HFFc6 (cell line): Measurements from ENCODE around the gene CMTM8. TPM values are rescaled to one million over a fixed set of nuclear protein-coding genes. Genes with fewer than 3 reads are reported as not detected.

Experiments used
- DNase-seq: peaks from one replicate; pipeline ENCODE4 v3.0.0-alpha.2; 2018
- H3K27ac Mint-ChIP-seq: 2 replicates; pipeline ENCODE4 v1.8.0; 2020; ENCODE audit warnings: mild to moderate bottlenecking, mixed read lengths
- H3K27me3 Mint-ChIP-seq: 2 replicates; pipeline ENCODE4 v1.8.0; 2021; ENCODE audit warnings: mild to moderate bottlenecking, moderate library complexity, mixed read lengths; ENCODE audit not compliant: insufficient read depth
- H3K36me3 Mint-ChIP-seq: 2 replicates; pipeline ENCODE4 v1.8.0; 2021; ENCODE audit warnings: low read depth, mixed read lengths
- H3K4me1 Mint-ChIP-seq: 2 replicates; pipeline ENCODE4 v1.8.0; 2020; ENCODE audit warnings: low read depth, mixed read lengths
- H3K4me3 Mint-ChIP-seq: 2 replicates; pipeline ENCODE4 v1.8.0; 2020; ENCODE audit warnings: mild to moderate bottlenecking, moderate library complexity, mixed read lengths
- H3K9me3 Mint-ChIP-seq: 2 replicates; pipeline ENCODE4 v1.8.0; 2020; ENCODE audit warnings: mild to moderate bottlenecking, mixed read lengths
- total RNA-seq, 6 experiments: library from RNA; stranded (reverse); fragmentation: NEBNext Ultra II Directional; extraction: Animal tissue kit (Norgen Biotek cat#: 25700); gene quantifications; 2 replicates in 1 of 6; 3 replicates in 5 of 6; pipeline ENCODE4 v1.2.3, GENCODE V29; 2021
- TF ChIP-seq, protein P1 (sequence below): fragments of 200-600 bp; sonication (generic); IDR thresholded peaks from 2 replicates; pipeline ENCODE4 v1.5.0; 2021; ENCODE audit warnings: antibody characterized with exemption, mild to moderate bottlenecking

The CMTM8 gene
- total RNA-seq, 6 experiments from 2014 or later, result not detected

DNA sequence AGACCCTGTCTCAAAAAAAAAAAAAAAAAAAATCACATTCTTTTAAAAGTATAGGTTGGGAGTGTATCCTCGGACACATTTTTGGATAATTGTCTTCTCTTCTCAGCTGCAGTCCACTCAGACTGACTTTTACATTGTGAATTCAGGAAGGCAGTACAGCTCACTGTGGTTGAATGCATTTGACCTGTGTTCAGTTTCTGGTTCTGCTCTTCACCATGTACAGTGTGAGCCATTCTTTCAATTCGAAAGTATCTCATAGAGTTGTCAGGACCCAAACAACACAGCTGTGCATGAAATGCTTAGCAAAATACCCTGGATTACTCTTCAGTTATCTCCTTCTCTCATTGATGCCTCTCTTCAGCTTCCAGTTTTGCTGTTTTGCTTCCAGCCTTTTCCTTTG, 5.0 kb downstream of the CMTM8 start:
- Mint-ChIP-seq H3K4me3 (no peak overlapping the region), H3K36me3 (no peaks in the 10 kb centered on the region), H3K27me3 (peaks cover 46% of the 10 kb centered on the region), H3K27ac (no peak overlapping the region), H3K4me1 (peaks cover 7% of the 10 kb centered on the region), H3K9me3 (no peaks in the 10 kb centered on the region; the same call in 1 of the 2 replicates)
- TF ChIP-seq, protein P1, sequence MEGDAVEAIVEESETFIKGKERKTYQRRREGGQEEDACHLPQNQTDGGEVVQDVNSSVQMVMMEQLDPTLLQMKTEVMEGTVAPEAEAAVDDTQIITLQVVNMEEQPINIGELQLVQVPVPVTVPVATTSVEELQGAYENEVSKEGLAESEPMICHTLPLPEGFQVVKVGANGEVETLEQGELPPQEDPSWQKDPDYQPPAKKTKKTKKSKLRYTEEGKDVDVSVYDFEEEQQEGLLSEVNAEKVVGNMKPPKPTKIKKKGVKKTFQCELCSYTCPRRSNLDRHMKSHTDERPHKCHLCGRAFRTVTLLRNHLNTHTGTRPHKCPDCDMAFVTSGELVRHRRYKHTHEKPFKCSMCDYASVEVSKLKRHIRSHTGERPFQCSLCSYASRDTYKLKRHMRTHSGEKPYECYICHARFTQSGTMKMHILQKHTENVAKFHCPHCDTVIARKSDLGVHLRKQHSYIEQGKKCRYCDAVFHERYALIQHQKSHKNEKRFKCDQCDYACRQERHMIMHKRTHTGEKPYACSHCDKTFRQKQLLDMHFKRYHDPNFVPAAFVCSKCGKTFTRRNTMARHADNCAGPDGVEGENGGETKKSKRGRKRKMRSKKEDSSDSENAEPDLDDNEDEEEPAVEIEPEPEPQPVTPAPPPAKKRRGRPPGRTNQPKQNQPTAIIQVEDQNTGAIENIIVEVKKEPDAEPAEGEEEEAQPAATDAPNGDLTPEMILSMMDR, result no peak
- no peak for DNase-seq

DNA sequence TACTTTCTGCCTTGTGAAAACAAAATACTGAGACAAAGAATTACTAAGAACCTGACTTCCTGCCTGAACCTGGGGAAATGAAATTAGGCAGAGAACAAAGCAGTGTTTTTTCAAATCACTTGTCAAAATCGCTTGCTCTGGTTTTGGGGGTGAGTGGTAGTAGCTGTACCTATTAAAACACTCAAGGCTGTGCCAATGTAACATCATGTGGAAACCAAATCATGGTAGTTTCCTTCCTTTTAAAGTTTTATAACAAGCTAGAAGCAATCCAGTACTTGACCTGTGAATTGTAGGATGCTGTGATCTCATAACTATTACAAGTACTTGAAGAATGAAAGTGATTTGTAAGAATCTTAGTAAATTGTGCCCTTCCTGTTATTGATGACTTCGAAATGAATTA, 6.7 kb downstream of the CMTM8 start:
- Mint-ChIP-seq H3K36me3 (no peaks in the 10 kb centered on the region), H3K4me3 (no peak overlapping the region), H3K27me3 (peaks cover 33% of the 10 kb centered on the region), H3K4me1 (peaks cover 17% of the 10 kb centered on the region), H3K27ac (no peak overlapping the region), H3K9me3 (no peaks in the 10 kb centered on the region; the same call in 1 of the 2 replicates)
- DNase-seq, result no peak
- TF ChIP-seq, protein P1, result no peak

DNA sequence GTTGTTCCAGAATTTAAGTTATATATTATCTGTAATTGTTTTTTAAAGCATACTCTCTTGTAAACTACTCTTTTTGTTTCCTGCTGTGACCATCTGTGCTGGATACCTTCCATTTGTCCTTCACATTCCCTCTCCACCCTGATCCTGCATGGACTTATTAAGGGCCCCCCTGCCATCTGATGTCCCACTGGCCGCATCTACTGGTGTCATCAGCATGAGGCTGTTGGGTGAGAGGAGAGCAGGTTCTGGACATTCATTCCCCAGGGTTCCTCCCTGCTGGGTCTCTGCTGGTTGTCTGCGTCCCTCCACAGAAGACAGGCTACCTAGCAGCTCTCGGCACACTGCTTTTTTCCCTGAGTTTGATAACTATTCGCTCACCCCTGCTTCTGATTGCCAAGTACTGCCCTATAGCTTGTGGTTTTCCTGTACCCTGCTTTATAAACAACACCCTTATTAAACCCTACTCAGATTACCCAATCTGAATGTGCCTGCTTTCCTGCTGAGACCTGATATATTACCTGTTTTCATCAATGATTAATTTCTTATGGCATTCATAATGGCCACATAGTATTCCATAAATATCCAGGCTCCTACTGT, 7.7 kb downstream of the CMTM8 start:
- H3K27ac Mint-ChIP-seq, result no peak overlapping the region
- H3K9me3 Mint-ChIP-seq, result no peaks in the 10 kb centered on the region; the same call in 1 of the 2 replicates
- H3K4me1 Mint-ChIP-seq, result peaks cover 19% of the 10 kb centered on the region
- no peak overlapping the region for H3K4me3 Mint-ChIP-seq
- TF ChIP-seq, protein P1, result no peak
- H3K36me3 Mint-ChIP-seq, result no peaks in the 10 kb centered on the region
- no peak for DNase-seq
- H3K27me3 Mint-ChIP-seq, result peaks cover 26% of the 10 kb centered on the region

DNA sequence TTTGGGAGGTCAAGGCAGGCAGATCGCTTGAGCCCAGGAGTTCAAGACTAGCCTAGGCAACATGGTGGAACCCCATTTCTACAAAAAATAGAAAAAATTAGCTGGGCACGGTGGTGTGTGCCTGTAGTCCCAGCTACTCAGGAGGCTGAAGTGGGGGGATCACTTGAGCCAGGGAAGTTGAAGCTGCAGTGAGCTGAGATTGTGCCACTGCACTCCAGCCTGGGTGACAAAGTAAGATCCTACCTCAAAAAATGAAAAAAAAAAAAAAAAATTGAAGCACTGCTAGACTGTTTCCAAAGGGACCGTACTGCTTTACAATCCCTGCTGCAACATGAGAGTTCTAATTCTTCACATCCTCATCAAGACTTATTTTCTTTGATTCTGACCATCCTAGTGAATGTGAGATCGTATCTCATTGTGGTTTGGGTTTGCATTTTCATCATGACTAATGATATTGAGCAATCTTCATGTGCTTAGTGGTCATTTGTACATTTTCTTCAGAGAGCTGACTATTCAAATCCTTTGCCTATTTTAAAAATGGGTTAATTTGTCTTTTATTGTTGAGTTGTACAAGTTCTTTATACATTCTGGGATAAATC, 10.8 kb downstream of the CMTM8 start:
- Mint-ChIP-seq H3K36me3 (no peaks in the 10 kb centered on the region), H3K27ac (no peak overlapping the region), H3K27me3 (peaks cover 12% of the 10 kb centered on the region), H3K4me1 (peaks cover 19% of the 10 kb centered on the region), H3K4me3 (no peak overlapping the region), H3K9me3 (peaks cover 3% of the 10 kb centered on the region; the same call in 1 of the 2 replicates)
- TF ChIP-seq, protein P1, result no peak
- DNase-seq, result peak; percentile 94

DNA sequence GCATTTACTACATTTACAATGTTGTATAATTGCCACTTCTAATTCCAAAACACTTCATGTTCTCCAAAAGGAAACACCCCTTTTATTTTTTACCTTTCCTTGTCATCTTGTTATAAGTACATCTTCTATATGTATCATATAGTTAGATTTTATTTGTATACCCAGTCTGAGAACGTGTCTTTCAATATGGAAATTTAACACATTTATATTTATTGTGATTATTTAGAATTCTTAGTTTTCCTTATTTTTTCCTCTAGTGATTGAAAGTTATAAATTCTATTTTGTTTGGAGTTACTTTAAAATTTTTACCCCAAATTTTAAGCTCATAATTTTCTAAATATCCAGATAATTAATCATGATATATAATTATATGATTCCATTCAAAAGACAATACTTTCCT, 15.8 kb downstream of the CMTM8 start:
- TF ChIP-seq, protein P1, result no peak
- Mint-ChIP-seq H3K27ac (no peak overlapping the region), H3K9me3 (peaks cover 8% of the 10 kb centered on the region; the same call in 1 of the 2 replicates), H3K27me3 (peaks cover 15% of the 10 kb centered on the region), H3K36me3 (peaks cover 6% of the 10 kb centered on the region; the same call in 1 of the 2 replicates), H3K4me3 (no peak overlapping the region), H3K4me1 (peaks cover 11% of the 10 kb centered on the region)
- DNase-seq, result no peak
